ENCODE data around the gene ALDH3A1. TPM values are rescaled to one million over a fixed set of nuclear protein-coding genes. Genes with fewer than 3 reads are reported as not detected.

The ALDH3A1 gene
- total RNA-seq, 1 donor from 2014 or later: 3.4 TPM

DNA sequence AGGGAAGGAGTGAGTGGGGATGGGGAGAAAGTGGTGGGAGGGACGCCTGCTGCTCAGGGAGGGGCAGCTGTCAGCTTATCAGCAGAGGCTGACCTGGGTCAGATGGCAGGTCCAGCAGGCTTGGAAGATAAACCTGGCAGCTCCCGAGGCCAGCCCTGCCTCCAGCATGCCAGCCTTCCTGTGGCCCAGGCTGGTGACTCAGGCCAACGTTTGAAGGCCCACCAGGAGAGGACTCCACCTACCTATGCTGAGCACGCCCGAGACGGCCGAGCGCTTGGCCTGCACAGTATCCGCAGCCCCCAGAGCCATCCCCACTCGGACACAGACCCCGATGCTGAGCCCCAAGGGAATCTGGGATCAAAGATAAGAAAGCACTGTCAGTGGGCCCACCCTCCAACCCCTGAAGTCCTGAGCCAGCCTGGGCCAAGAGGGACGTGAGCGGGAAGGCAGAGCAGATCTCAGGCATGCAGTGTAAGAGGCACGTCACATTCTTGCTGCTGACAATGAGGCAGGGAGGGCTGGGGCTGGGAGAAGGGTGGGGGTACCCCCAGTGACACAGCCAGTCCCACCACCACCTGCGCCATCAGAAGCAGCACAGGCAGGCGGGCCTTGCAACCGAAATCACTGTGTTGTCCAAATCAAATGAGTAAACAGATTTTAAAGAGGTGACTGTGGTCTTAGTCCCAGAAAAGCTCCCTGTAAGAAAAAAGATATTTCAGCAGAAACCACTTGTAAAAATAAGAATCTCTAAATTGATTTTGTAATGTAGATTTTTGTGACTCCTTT is 44.1 kb downstream of the ALDH3A1 start:
- no peak for DNase-seq (ENCODE audit: low spot score)

DNA sequence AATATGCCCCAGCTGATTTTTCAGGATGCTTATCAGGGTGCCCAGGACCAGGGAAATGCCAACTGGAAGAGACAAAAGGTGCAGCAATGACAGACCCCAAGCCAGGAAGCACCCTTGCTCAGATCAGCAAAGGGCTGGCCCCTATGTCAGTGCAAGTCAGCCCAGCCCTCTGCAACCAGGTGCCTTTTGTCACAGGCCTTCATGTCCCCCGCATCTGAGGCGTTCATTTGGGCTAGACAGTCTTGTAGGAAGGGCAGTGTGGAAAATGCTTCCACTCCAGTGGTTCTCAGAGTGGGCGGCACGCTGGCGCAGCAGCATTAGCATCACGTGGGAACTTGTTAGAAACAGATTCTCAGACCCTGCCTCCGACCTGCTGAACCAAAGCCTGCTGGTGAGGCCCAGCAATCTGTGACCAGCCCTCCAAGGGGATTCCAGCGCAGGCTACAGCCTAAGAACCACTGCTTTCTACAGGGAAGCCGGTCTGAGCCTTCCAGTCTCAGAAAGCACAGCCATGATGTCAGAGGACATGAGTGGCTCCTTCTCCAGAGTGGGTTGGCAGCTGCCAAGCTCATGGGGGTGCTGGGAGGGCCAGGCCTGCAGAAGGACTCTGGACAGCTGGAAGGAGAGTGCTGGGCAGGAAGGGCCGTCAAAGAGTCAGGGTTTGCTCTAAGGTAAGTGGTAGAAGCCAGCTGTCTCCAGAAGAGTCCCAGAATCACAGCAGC is 44.8 kb downstream of the ALDH3A1 start:
- DNase-seq (ENCODE audit: low spot score): no peak

DNA sequence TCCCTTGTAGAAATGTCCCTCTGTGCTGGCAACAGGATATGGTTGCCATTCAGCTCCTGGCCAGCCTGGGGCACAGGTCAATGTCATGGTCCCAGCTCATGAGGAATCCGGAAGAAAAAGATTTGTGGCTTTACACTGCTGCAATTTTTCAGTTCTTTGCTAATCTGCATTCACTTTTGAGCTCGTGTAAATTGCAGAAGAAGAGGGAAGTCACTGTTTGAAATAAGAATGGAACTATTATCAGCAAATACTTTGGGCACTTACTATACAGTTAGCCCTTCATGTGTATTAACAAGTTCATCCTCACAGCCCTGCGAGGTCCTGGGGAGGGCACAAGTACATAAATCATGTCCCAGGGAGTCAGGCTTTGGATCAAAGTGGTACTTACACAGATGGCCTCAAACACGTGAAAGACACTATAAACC is 45.9 kb downstream of the ALDH3A1 start:
- DNase-seq (ENCODE audit: low spot score): no peak

Other genes starting within 250 kb of the ALDH3A1 start
- gene SLC47A1, start 214.4 kb downstream of the ALDH3A1 start, total RNA-seq: 15.4 TPM
- gene ALDH3A2, start 99.5 kb downstream of the ALDH3A1 start, total RNA-seq: 373 TPM
- not detected for gene SLC47A2, start 31.7 kb downstream of the ALDH3A1 start, total RNA-seq
- 22.4 TPM for gene ULK2, start 119.6 kb upstream of the ALDH3A1 start, total RNA-seq
- gene AKAP10, start 229.5 kb upstream of the ALDH3A1 start, total RNA-seq: 44.8 TPM